ENCODE measurements around the gene DPY19L1.
A peak's percentile ranks its signal among the peaks of the same experiment; 100 is the strongest.
"Not testable (repeated sequence)": the region's sequence is repeated elsewhere in the genome, so short reads cannot be mapped to it uniquely, and the experiment has no call there.

Gene DPY19L1

GRCh38 chr7:35048390-35048789 lies 11.1 kb upstream of the DPY19L1 start:
- H3K27me3 ChIP-seq (ENCODE audit: insufficient read depth, low read length); H2AFZ ChIP-seq (ENCODE audit: low read length, unreplicated experiment); H3K27ac ChIP-seq (ENCODE audit: low read depth, low read length); H3K4me1 ChIP-seq (ENCODE audit: control insufficient read depth, insufficient read depth, low read length, unreplicated experiment); H3K4me3 ChIP-seq (ENCODE audit: low read depth, low read length); H3K79me2 ChIP-seq (ENCODE audit: control insufficient read depth, insufficient read depth, low read length, unreplicated experiment); H3K36me3 ChIP-seq (ENCODE audit: insufficient read depth, low read length): not testable (repeated sequence)

GRCh38 chr7:35047912-35048305 lies 10.6 kb upstream of the DPY19L1 start:
- not testable (repeated sequence) for H3K4me3 ChIP-seq (ENCODE audit: low read depth, low read length); H3K79me2 ChIP-seq (ENCODE audit: control insufficient read depth, insufficient read depth, low read length, unreplicated experiment); H3K27ac ChIP-seq (ENCODE audit: low read depth, low read length); H2AFZ ChIP-seq (ENCODE audit: low read length, unreplicated experiment); H3K27me3 ChIP-seq (ENCODE audit: insufficient read depth, low read length); H3K36me3 ChIP-seq (ENCODE audit: insufficient read depth, low read length); H3K4me1 ChIP-seq (ENCODE audit: control insufficient read depth, insufficient read depth, low read length, unreplicated experiment)

GRCh38 chr7:35047263-35047911 lies 10.1 kb upstream of the DPY19L1 start:
- H3K4me3 ChIP-seq (ENCODE audit: low read depth, low read length); H3K36me3 ChIP-seq (ENCODE audit: insufficient read depth, low read length); H3K79me2 ChIP-seq (ENCODE audit: control insufficient read depth, insufficient read depth, low read length, unreplicated experiment); H3K27ac ChIP-seq (ENCODE audit: low read depth, low read length); H3K4me1 ChIP-seq (ENCODE audit: control insufficient read depth, insufficient read depth, low read length, unreplicated experiment); H3K27me3 ChIP-seq (ENCODE audit: insufficient read depth, low read length); H2AFZ ChIP-seq (ENCODE audit: low read length, unreplicated experiment): not testable (repeated sequence)

GRCh38 chr7:35043301-35043700 lies 6.0 kb upstream of the DPY19L1 start:
- H3K4me1 ChIP-seq (ENCODE audit: control insufficient read depth, insufficient read depth, low read length, unreplicated experiment); H3K27ac ChIP-seq (ENCODE audit: low read depth, low read length); H3K79me2 ChIP-seq (ENCODE audit: control insufficient read depth, insufficient read depth, low read length, unreplicated experiment); H3K27me3 ChIP-seq (ENCODE audit: insufficient read depth, low read length); H3K36me3 ChIP-seq (ENCODE audit: insufficient read depth, low read length); H3K4me3 ChIP-seq (ENCODE audit: low read depth, low read length); H2AFZ ChIP-seq (ENCODE audit: low read length, unreplicated experiment): not testable (repeated sequence)

GRCh38 chr7:35040906-35041305 lies 3.6 kb upstream of the DPY19L1 start:
- peaks cover 5% of the 10 kb centered on the region for H3K79me2 ChIP-seq (ENCODE audit: control insufficient read depth, insufficient read depth, low read length, unreplicated experiment)
- H3K27ac ChIP-seq (ENCODE audit: low read depth, low read length): no peak overlapping the region
- H3K4me1 ChIP-seq (ENCODE audit: control insufficient read depth, insufficient read depth, low read length, unreplicated experiment): peaks cover 6% of the 10 kb centered on the region
- no peaks in the 10 kb centered on the region; the same call in 1 of the 2 replicates for H3K27me3 ChIP-seq (ENCODE audit: insufficient read depth, low read length)
- H3K36me3 ChIP-seq (ENCODE audit: insufficient read depth, low read length): no peaks in the 10 kb centered on the region
- H2AFZ ChIP-seq (ENCODE audit: low read length, unreplicated experiment): no peak overlapping the region
- no peak overlapping the region for H3K4me3 ChIP-seq (ENCODE audit: low read depth, low read length)

GRCh38 chr7:35039343-35039742 lies 2.1 kb upstream of the DPY19L1 start:
- no peaks in the 10 kb centered on the region for H3K36me3 ChIP-seq (ENCODE audit: insufficient read depth, low read length)
- H2AFZ ChIP-seq (ENCODE audit: low read length, unreplicated experiment): no peak overlapping the region
- no peak overlapping the region for H3K4me3 ChIP-seq (ENCODE audit: low read depth, low read length)
- H3K79me2 ChIP-seq (ENCODE audit: control insufficient read depth, insufficient read depth, low read length, unreplicated experiment): peaks cover 21% of the 10 kb centered on the region
- H3K27me3 ChIP-seq (ENCODE audit: insufficient read depth, low read length): no peaks in the 10 kb centered on the region; the same call in 1 of the 2 replicates
- H3K27ac ChIP-seq (ENCODE audit: low read depth, low read length): no peak overlapping the region
- H3K4me1 ChIP-seq (ENCODE audit: control insufficient read depth, insufficient read depth, low read length, unreplicated experiment): peaks cover 22% of the 10 kb centered on the region

- no peak overlapping the region for H3K27ac ChIP-seq (ENCODE audit: low read depth, low read length)
- no peaks in the 10 kb centered on the region for H3K36me3 ChIP-seq (ENCODE audit: insufficient read depth, low read length)
- H3K4me1 ChIP-seq (ENCODE audit: control insufficient read depth, insufficient read depth, low read length, unreplicated experiment): peaks cover 26% of the 10 kb centered on the region
- no peaks in the 10 kb centered on the region; the same call in 1 of the 2 replicates for H3K27me3 ChIP-seq (ENCODE audit: insufficient read depth, low read length)
- H3K4me3 ChIP-seq (ENCODE audit: low read depth, low read length): peak overlapping the region; percentile 83
- peak overlapping the region; percentile 95 for H2AFZ ChIP-seq (ENCODE audit: low read length, unreplicated experiment)
- H3K79me2 ChIP-seq (ENCODE audit: control insufficient read depth, insufficient read depth, low read length, unreplicated experiment): peaks cover 31% of the 10 kb centered on the region
These were observed 1.1 kb upstream of the DPY19L1 start for GRCh38 chr7:35038354-35038753.

- Histone ChIP-seq H2AFZ (ENCODE audit: low read length, unreplicated experiment) (peak overlapping the region; percentile 95), H3K4me1 (ENCODE audit: control insufficient read depth, insufficient read depth, low read length, unreplicated experiment) (peaks cover 27% of the 10 kb centered on the region), H3K79me2 (ENCODE audit: control insufficient read depth, insufficient read depth, low read length, unreplicated experiment) (peaks cover 37% of the 10 kb centered on the region), H3K27ac (ENCODE audit: low read depth, low read length) (peak overlapping the region; percentile 75), H3K4me3 (ENCODE audit: low read depth, low read length) (peak overlapping the region; percentile 83), H3K36me3 (ENCODE audit: insufficient read depth, low read length) (no peaks in the 10 kb centered on the region), H3K27me3 (ENCODE audit: insufficient read depth, low read length) (no peaks in the 10 kb centered on the region; the same call in 1 of the 2 replicates)
These were observed 449 bp upstream of the DPY19L1 start for GRCh38 chr7:35037526-35038341.

- Histone ChIP-seq H3K27ac (ENCODE audit: low read depth, low read length) (peak overlapping the region; percentile 69), H3K79me2 (ENCODE audit: control insufficient read depth, insufficient read depth, low read length, unreplicated experiment) (peaks cover 48% of the 10 kb centered on the region), H3K27me3 (ENCODE audit: insufficient read depth, low read length) (no peaks in the 10 kb centered on the region), H3K4me3 (ENCODE audit: low read depth, low read length) (peak overlapping the region; percentile 80), H2AFZ (ENCODE audit: low read length, unreplicated experiment) (peak overlapping the region; percentile 39), H3K36me3 (ENCODE audit: insufficient read depth, low read length) (no peaks in the 10 kb centered on the region), H3K4me1 (ENCODE audit: control insufficient read depth, insufficient read depth, low read length, unreplicated experiment) (peaks cover 37% of the 10 kb centered on the region)
These were observed 719 bp downstream of the DPY19L1 start for GRCh38 chr7:35036361-35037171.

GRCh38 chr7:35035511-35035961 lies 1.7 kb downstream of the DPY19L1 start:
- peak overlapping the region; percentile 69 for H3K27ac ChIP-seq (ENCODE audit: low read depth, low read length)
- no peaks in the 10 kb centered on the region for H3K36me3 ChIP-seq (ENCODE audit: insufficient read depth, low read length)
- peaks cover 37% of the 10 kb centered on the region for H3K4me1 ChIP-seq (ENCODE audit: control insufficient read depth, insufficient read depth, low read length, unreplicated experiment)
- H3K4me3 ChIP-seq (ENCODE audit: low read depth, low read length): peak overlapping the region; percentile 80
- no peak overlapping the region for H2AFZ ChIP-seq (ENCODE audit: low read length, unreplicated experiment)
- no peaks in the 10 kb centered on the region for H3K27me3 ChIP-seq (ENCODE audit: insufficient read depth, low read length)
- peaks cover 58% of the 10 kb centered on the region for H3K79me2 ChIP-seq (ENCODE audit: control insufficient read depth, insufficient read depth, low read length, unreplicated experiment)

All from ACC112 (cell line).